ENCODE results near the gene AFAP1.

The AFAP1 gene

DNA sequence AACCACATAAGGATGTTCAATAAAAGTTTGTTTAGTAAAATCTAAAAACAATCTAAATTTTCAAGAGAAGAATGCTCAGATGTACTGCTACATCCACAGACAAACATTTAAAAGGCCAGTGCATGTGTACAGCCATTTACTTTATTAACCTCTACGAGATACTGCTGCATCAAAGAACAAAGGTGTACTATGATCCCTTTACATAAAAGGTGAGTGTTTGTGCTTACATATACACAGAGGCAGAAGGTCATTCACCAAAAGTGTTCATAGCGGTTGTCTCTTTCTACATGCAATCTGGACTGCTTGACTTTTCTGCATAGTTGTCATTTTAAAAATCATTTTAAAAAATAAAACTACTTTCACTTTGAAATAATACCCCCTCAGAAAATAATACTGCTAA lies 81.7 kb downstream of the AFAP1 start:
- no peaks in the 10 kb centered on the region for H3K27me3 ChIP-seq (ENCODE audit: control insufficient read depth, insufficient read depth, low read length, poor library complexity, severe bottlenecking)
- no peak overlapping the region for H3K4me3 ChIP-seq (ENCODE audit: insufficient read depth, low read depth, low read length)
- no peak overlapping the region for H3K27ac ChIP-seq (ENCODE audit: insufficient read depth, low read depth, low read length, poor library complexity, severe bottlenecking)
- whole genome bisulfite sequencing, 2 experiments: 87 to 92% methylated on average over 2 of the region's 2 CpGs
- no peaks in the 10 kb centered on the region for H3K9me3 ChIP-seq (ENCODE audit: control insufficient read depth, low read length)
- H3K36me3 ChIP-seq (ENCODE audit: control insufficient read depth, insufficient read depth, low read length): no peaks in the 10 kb centered on the region
- peaks cover 15% of the 10 kb centered on the region for H3K4me1 ChIP-seq (ENCODE audit: control insufficient read depth, insufficient read depth, low read length)

DNA sequence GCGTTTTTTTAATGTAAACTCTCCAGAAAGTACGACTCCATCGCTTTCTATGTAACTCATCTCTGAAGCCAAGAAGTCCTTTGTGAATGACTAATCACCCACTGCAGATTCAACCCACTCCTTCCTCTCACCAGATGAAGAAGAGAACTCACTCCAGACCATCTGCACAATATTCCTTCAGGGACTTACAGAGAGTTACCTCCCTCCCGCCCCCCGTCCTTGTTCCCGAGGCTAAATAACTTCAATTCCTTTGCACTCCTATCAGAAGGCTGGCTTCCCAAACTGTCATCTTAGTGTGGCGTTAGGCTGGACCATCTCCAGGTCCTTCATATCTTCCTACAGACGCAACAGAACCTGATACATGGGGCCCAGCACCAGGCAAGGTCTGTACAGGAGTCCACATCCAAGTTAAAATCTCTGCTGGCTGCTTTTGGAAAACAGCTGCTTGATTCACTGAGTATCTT lies 82.4 kb downstream of the AFAP1 start:
- no peaks in the 10 kb centered on the region for H3K27me3 ChIP-seq (ENCODE audit: control insufficient read depth, insufficient read depth, low read length, poor library complexity, severe bottlenecking)
- no peak overlapping the region for H3K27ac ChIP-seq (ENCODE audit: insufficient read depth, low read depth, low read length, poor library complexity, severe bottlenecking)
- peaks cover 9% of the 10 kb centered on the region for H3K4me1 ChIP-seq (ENCODE audit: control insufficient read depth, insufficient read depth, low read length)
- no peak overlapping the region for H3K4me3 ChIP-seq (ENCODE audit: insufficient read depth, low read depth, low read length)
- no peaks in the 10 kb centered on the region for H3K9me3 ChIP-seq (ENCODE audit: control insufficient read depth, low read length)
- WGBS, 2 experiments: 91 to 94% methylated on average over 8 of the region's 8 CpGs
- no peaks in the 10 kb centered on the region for H3K36me3 ChIP-seq (ENCODE audit: control insufficient read depth, insufficient read depth, low read length)

DNA sequence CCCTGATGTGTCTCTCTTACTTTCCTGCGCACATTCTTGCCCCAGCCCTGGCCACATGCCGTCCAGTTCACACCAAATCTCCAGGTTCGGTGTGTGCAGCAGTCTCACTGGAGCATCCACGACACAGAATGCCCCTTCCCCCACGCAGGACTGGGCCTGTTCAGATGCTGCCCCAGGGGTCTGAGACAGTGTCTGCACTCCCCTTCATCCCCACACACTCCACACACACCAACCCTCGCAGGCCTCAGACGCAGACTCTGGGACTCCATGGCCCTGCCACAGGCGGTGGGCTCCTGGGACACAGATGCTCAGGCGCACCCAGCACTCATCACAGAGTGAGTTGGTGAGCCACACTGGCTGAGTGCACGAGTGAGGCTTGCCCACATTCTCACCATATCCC lies 83.9 kb downstream of the AFAP1 start:
- Histone ChIP-seq H3K9me3 (ENCODE audit: control insufficient read depth, low read length) (no peaks in the 10 kb centered on the region), H3K4me3 (ENCODE audit: insufficient read depth, low read depth, low read length) (no peak overlapping the region), H3K27ac (ENCODE audit: insufficient read depth, low read depth, low read length, poor library complexity, severe bottlenecking) (no peak overlapping the region), H3K4me1 (ENCODE audit: control insufficient read depth, insufficient read depth, low read length) (no peaks in the 10 kb centered on the region), H3K27me3 (ENCODE audit: control insufficient read depth, insufficient read depth, low read length, poor library complexity, severe bottlenecking) (no peaks in the 10 kb centered on the region), H3K36me3 (ENCODE audit: control insufficient read depth, insufficient read depth, low read length) (no peaks in the 10 kb centered on the region)
- 92 to 94% methylated on average over 10 of the region's 10 CpGs for WGBS, 2 experiments

DNA sequence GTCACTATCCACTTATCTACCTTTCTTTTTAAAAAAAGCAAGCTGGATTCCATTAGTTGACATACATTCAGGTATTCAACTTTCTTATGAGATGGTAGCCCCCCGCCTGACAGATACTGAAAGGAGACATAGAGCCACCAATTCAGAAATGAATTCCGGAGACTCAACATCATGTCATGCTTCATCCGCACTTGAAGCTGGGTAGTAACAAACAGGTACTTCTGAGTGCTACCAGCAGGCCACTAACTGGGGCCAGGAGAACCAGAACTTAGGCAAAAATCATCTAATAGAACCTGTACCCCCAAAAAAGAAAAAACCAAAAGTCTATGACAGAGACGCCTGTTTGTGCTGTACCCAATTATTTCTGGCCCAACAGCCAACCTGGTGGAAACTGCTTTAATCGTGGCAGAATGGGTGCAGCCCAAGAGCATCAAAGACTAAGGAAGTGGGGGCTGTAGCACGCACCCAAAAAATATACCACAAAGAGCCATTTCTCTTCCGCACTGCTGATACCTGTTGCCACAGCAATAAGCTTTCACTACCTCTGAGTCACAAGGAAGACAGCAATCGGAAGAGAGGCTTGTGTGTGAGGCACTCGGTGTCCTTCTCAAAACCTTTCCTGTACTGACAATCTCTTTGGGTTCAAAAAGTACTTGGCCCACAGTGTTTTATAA lies 84.8 kb downstream of the AFAP1 start:
- H3K27ac ChIP-seq (ENCODE audit: insufficient read depth, low read depth, low read length, poor library complexity, severe bottlenecking): no peak overlapping the region
- no peaks in the 10 kb centered on the region for H3K27me3 ChIP-seq (ENCODE audit: control insufficient read depth, insufficient read depth, low read length, poor library complexity, severe bottlenecking)
- no peaks in the 10 kb centered on the region for H3K4me1 ChIP-seq (ENCODE audit: control insufficient read depth, insufficient read depth, low read length)
- WGBS, 2 experiments: 85 to 87% methylated on average over 9 of the region's 9 CpGs
- no peaks in the 10 kb centered on the region for H3K36me3 ChIP-seq (ENCODE audit: control insufficient read depth, insufficient read depth, low read length)
- H3K9me3 ChIP-seq (ENCODE audit: control insufficient read depth, low read length): no peaks in the 10 kb centered on the region
- H3K4me3 ChIP-seq (ENCODE audit: insufficient read depth, low read depth, low read length): no peak overlapping the region

DNA sequence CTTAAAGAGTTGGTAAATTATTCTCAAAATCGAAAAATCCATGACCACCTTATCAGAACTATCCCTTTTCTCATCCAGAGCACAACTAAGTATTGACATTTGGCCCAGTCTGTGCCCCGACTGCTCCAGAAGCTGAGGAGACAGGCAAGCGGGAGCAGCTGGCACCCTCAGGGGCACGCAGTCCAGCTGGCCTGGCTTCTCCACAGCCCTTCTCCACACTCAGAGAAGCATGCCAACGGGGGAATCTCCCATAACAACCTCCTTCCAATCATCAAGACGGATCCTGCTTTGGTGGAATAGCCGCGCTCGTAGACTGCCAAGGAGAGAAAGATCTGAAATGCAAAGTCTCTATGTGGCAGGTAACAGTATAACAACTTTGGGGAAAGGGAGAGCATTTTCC lies 85.4 kb downstream of the AFAP1 start:
- H3K4me1 ChIP-seq (ENCODE audit: control insufficient read depth, insufficient read depth, low read length): no peaks in the 10 kb centered on the region
- H3K9me3 ChIP-seq (ENCODE audit: control insufficient read depth, low read length): no peaks in the 10 kb centered on the region
- no peaks in the 10 kb centered on the region for H3K36me3 ChIP-seq (ENCODE audit: control insufficient read depth, insufficient read depth, low read length)
- H3K27me3 ChIP-seq (ENCODE audit: control insufficient read depth, insufficient read depth, low read length, poor library complexity, severe bottlenecking): no peaks in the 10 kb centered on the region
- 82 to 84% methylated on average over 9 of the region's 9 CpGs for WGBS, 2 experiments
- H3K27ac ChIP-seq (ENCODE audit: insufficient read depth, low read depth, low read length, poor library complexity, severe bottlenecking): no peak overlapping the region
- no peak overlapping the region for H3K4me3 ChIP-seq (ENCODE audit: insufficient read depth, low read depth, low read length)

DNA sequence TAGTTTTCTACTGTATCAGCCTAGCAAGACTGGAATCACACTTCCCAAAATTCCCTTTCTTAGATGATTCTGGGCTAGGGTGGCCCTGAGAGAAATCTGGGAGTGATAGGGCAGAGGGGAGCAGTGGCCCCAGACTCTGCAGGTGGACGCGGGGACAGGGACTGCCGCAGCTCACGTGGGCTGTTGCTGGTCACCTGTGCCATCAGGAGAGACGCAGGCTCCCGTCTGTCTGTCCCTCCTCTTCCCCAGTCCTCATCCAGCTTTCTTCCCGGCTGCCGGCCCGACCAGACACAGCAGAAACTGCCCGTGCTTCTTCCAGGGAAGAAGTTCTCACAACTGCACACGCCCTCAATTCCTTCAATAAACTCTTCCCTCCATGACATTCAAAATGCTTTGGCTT lies 86.4 kb downstream of the AFAP1 start:
- H3K36me3 ChIP-seq (ENCODE audit: control insufficient read depth, insufficient read depth, low read length): no peaks in the 10 kb centered on the region
- WGBS, 2 experiments: 95% methylated on average over 11 of the region's 11 CpGs
- no peak overlapping the region for H3K27ac ChIP-seq (ENCODE audit: insufficient read depth, low read depth, low read length, poor library complexity, severe bottlenecking)

DNA sequence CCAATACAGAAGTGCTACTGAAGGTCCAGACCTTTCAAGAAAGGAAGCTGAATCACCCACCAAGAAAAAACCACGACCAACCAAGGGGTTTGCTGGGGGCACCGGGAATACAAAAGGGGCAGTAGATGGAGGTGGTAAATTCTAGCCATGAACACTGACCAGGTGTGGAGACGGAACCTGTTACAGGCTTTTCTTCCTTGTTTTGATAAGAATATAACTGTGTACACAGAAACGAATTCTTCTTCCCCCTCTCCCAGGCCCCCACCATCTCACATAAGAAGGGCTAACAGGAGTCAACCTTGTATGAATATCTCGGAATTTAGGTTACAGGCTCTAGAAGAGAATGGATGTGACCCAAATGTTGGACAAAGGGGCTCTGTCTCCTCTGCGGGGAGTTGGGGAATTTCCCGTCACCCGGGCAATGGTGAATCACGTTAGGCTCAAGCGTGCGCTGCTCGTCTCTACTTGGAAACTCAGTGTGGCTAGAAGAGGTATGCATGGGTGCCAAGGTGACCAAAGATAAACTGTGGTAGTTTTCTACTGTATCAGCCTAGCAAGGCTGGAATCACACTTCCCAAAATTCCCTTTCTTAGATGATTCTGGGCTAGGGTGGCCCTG lies 87.0 kb downstream of the AFAP1 start:
- H3K4me3 ChIP-seq (ENCODE audit: insufficient read depth, low read depth, low read length): no peak overlapping the region
- WGBS, 2 experiments: 94 to 95% methylated on average over 11 to 12 of the region's 12 CpGs
- no peaks in the 10 kb centered on the region for H3K9me3 ChIP-seq (ENCODE audit: control insufficient read depth, low read length)
- no peaks in the 10 kb centered on the region for H3K27me3 ChIP-seq (ENCODE audit: control insufficient read depth, insufficient read depth, low read length, poor library complexity, severe bottlenecking)
- H3K36me3 ChIP-seq (ENCODE audit: control insufficient read depth, insufficient read depth, low read length): no peaks in the 10 kb centered on the region
- no peak overlapping the region for H3K27ac ChIP-seq (ENCODE audit: insufficient read depth, low read depth, low read length, poor library complexity, severe bottlenecking)
- no peaks in the 10 kb centered on the region for H3K4me1 ChIP-seq (ENCODE audit: control insufficient read depth, insufficient read depth, low read length)

More for the DNA sequence above, 86.4 kb downstream of the AFAP1 start:
- no peaks in the 10 kb centered on the region for H3K9me3 ChIP-seq (ENCODE audit: control insufficient read depth, low read length)
- H3K4me3 ChIP-seq (ENCODE audit: insufficient read depth, low read depth, low read length): no peak overlapping the region
- no peaks in the 10 kb centered on the region for H3K4me1 ChIP-seq (ENCODE audit: control insufficient read depth, insufficient read depth, low read length)
- no peaks in the 10 kb centered on the region for H3K27me3 ChIP-seq (ENCODE audit: control insufficient read depth, insufficient read depth, low read length, poor library complexity, severe bottlenecking)

DNA sequence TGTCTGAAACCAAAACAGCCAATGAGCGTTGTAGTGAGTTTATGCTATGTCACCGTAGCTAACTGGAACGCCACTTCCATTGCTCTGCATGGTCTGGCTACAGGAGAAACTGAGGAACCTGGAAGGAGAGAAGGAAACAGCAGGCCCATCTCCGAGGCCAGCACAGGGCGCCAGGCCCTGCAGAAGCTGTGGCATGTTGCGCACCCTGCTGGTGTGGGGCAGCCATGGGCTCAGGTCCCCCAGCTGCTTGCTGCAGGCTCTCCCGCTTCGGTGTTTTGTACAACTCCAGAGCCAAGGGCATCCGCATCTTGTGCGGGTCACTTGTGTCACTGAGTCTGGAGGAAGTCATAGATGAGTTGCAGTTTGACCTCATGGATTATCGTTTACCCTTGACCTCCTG lies 89.2 kb downstream of the AFAP1 start:
- no peak overlapping the region for H3K4me3 ChIP-seq (ENCODE audit: insufficient read depth, low read depth, low read length)
- no peaks in the 10 kb centered on the region for H3K27me3 ChIP-seq (ENCODE audit: control insufficient read depth, insufficient read depth, low read length, poor library complexity, severe bottlenecking)
- WGBS, 2 experiments: 86 to 89% methylated on average over 11 of the region's 11 CpGs
- H3K4me1 ChIP-seq (ENCODE audit: control insufficient read depth, insufficient read depth, low read length): no peaks in the 10 kb centered on the region
- H3K36me3 ChIP-seq (ENCODE audit: control insufficient read depth, insufficient read depth, low read length): no peaks in the 10 kb centered on the region
- H3K9me3 ChIP-seq (ENCODE audit: control insufficient read depth, low read length): no peaks in the 10 kb centered on the region
- H3K27ac ChIP-seq (ENCODE audit: insufficient read depth, low read depth, low read length, poor library complexity, severe bottlenecking): no peak overlapping the region

DNA sequence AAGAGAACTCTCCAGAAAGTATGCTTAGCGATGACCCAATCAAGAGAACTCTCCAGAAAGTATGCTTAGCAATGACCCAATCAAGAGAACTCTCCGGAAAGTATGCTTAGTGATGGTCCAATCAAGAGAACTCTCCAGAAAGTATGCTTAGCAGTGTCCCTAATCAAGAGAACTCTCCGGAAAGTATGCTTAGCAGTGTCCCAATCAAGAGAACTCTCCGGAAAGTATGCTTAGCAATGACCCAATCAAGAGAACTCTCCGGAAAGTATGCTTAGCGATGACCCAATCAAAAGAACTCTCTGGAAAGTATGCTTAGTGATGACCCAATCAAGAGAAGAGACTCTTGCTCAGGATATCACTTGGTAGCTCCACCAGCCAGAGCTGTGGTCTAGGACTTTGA lies 92.5 kb downstream of the AFAP1 start:
- H3K4me1 ChIP-seq (ENCODE audit: control insufficient read depth, insufficient read depth, low read length): no peaks in the 10 kb centered on the region
- H3K27ac ChIP-seq (ENCODE audit: insufficient read depth, low read depth, low read length, poor library complexity, severe bottlenecking): no peak overlapping the region
- H3K36me3 ChIP-seq (ENCODE audit: control insufficient read depth, insufficient read depth, low read length): no peaks in the 10 kb centered on the region
- H3K9me3 ChIP-seq (ENCODE audit: control insufficient read depth, low read length): no peaks in the 10 kb centered on the region
- no peaks in the 10 kb centered on the region for H3K27me3 ChIP-seq (ENCODE audit: control insufficient read depth, insufficient read depth, low read length, poor library complexity, severe bottlenecking)
- H3K4me3 ChIP-seq (ENCODE audit: insufficient read depth, low read depth, low read length): no peak overlapping the region
- 95 to 96% methylated on average over 6 of the region's 6 CpGs for WGBS, 2 experiments

DNA sequence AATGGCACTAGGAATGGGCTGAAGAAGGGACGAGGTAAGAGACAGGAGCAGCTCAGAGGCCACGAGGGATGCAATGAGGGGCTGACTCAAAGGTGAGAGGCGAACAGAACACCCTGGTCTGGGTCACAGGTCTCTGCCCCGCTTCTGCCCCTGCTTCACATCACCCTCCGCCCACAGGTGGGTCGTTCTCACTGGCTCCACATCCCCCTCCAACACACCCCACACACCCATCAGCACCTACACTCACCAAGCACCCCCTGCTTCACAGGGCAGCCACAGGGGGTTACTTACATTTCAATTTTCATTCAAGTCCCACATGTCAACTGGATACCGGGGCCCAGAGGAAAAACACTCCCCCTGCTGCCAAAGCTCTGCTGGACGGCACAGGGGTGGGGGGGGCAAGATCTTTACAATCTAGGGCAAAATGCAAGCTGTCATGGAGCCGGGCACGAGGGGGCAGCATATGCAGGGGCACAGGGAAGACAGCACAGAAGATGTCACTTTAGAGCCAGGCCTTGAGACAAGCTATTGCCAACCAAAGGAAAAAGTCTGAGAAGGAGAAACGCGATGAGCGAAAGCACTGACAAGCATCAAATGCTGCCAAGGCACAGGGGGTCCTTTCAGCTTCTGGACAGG lies 94.0 kb downstream of the AFAP1 start:
- H3K27ac ChIP-seq (ENCODE audit: insufficient read depth, low read depth, low read length, poor library complexity, severe bottlenecking): no peak overlapping the region
- no peaks in the 10 kb centered on the region for H3K36me3 ChIP-seq (ENCODE audit: control insufficient read depth, insufficient read depth, low read length)
- 73 to 75% methylated on average over 13 of the region's 13 CpGs for WGBS, 2 experiments

More for the DNA sequence above, 94.0 kb downstream of the AFAP1 start:
- no peaks in the 10 kb centered on the region for H3K27me3 ChIP-seq (ENCODE audit: control insufficient read depth, insufficient read depth, low read length, poor library complexity, severe bottlenecking)
- H3K9me3 ChIP-seq (ENCODE audit: control insufficient read depth, low read length): no peaks in the 10 kb centered on the region
- peaks cover 9% of the 10 kb centered on the region for H3K4me1 ChIP-seq (ENCODE audit: control insufficient read depth, insufficient read depth, low read length)
- H3K4me3 ChIP-seq (ENCODE audit: insufficient read depth, low read depth, low read length): no peak overlapping the region

Measured in ectodermal cell (in vitro differentiated cells).